Kidney (tissue), 14 donors: ENCODE results near the gene ALKAL2. TPM values are rescaled to one million over a fixed set of nuclear protein-coding genes. Genes with fewer than 3 reads are reported as not detected.

ENCODE experiments used
- DNase-seq, 5 donors: peaks; one replicate each; pipeline ENCODE4 v3.0.0-alpha.2; 2013 to 2020
- FAIRE-seq: peaks from 2 replicates; lab custom pipeline; 2012; peaks lifted over from hg19 to GRCh38; lab: Jason Lieb, UNC
- H3K27ac ChIP-seq, 2 donors: one replicate each; pipeline ENCODE4 v1.7.0; 2013; ENCODE audit warnings: low read depth in 2 of 2, low read length in 2 of 2, inconsistent platforms in 1 of 2
- H3K27me3 ChIP-seq: one replicate; pipeline ENCODE4 v1.7.1; 2013; ENCODE audit warnings: low read length, inconsistent platforms; ENCODE audit not compliant: control insufficient read depth, insufficient read depth
- H3K36me3 ChIP-seq, 3 donors: one replicate each; pipeline versions ENCODE4 v1.7.0 to v1.7.1; 2013; ENCODE audit warnings: low read length in 3 of 3, control low read depth in 1 of 3, inconsistent platforms in 1 of 3; ENCODE audit not compliant: insufficient read depth in 3 of 3, control insufficient read depth in 2 of 3
- H3K4me1 ChIP-seq, 3 donors: one replicate each; pipeline versions ENCODE4 v1.7.0 to v1.7.1; 2013; ENCODE audit warnings: low read length in 3 of 3, inconsistent platforms in 1 of 3, low read depth in 1 of 3; ENCODE audit not compliant: control insufficient read depth in 2 of 3, insufficient read depth in 2 of 3
- H3K4me3 ChIP-seq, 3 donors: one replicate each; pipeline versions ENCODE4 v1.7.0 to v1.8.1; 2013; ENCODE audit warnings: low read length in 3 of 3, control low read depth in 1 of 3, inconsistent platforms in 1 of 3
- H3K9ac ChIP-seq, 3 donors: one replicate each; pipeline versions ENCODE4 v1.7.0 to v1.7.1; 2013; ENCODE audit warnings: low read length in 3 of 3, control low read depth in 1 of 3, inconsistent platforms in 1 of 3
- H3K9me3 ChIP-seq, 3 donors: one replicate each; pipeline versions ENCODE4 v1.7.0 to v1.7.1; 2013; ENCODE audit warnings: low read length in 3 of 3, control low read depth in 1 of 3, inconsistent platforms in 1 of 3; ENCODE audit not compliant: control insufficient read depth in 2 of 3, insufficient read depth in 1 of 3
- intact Hi-C: fragments of 100-400 bp; cut with DNase I; formaldehyde crosslinking; loops from one replicate; pipeline ENCODE4 v1.11.1; 2022
- polyA plus RNA-seq: library from polyadenylated mRNA; stranded (reverse); fragments of 350-450 nt; fragmentation: Illumina TruSeq; extraction: RNeasy Lipid Tissue Mini Kit (QIAGEN cat#74804); gene quantifications from one replicate; pipeline ENCODE4 v1.2.3, GENCODE V29; 2014; ENCODE audit warnings: low read depth, low replicate concordance; ENCODE audit not compliant: insufficient read depth
- total RNA-seq: library from RNA; stranded (reverse); fragmentation: NEBNext Ultra II Directional; extraction: Animal tissue kit (Norgen Biotek cat#: 25700); gene quantifications from one replicate; pipeline ENCODE4 v1.2.1, GENCODE V29; 2021
- TF ChIP-seq, protein P1 (sequence below): IDR thresholded peaks from 3 replicates; pipeline ENCODE4 v1.5.1; 2012; ENCODE audit warnings: mild to moderate bottlenecking, moderate library complexity, borderline replicate concordance; ENCODE audit not compliant: insufficient read depth; ENCODE audit errors: extremely low read depth
- donor health status: control.
- donor health status: control.
- donor health status: control.
- donor health status: control.
- donor health status: control.
- donor health status: DM: yes; HTN: yes; CAD: no.
- donor health status: Normal renal cell carcinoma (clear cell type).

ALKAL2 gene
- total and polyA plus RNA-seq, 2 donors from 2014 or later: 8.0 to 18.2 TPM

DNA sequence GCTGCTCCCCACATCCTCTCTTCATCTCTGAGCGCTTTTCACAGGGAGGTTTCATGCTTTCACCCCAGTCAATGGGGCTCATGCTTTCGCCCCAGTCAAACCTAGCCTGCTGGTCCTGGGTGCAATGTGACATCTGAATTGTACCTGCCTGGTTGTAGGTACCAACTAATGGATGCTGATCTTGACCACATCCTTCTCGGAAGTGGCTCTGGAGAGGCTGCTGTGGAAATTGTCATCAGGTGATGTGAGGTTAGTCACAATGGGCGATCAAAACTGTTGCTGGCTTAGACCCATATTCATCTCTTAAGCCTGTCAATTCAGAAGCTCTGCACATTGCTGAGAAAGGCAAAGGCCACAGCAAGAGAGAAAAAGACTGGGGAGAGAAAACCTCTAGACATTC lies 32.7 kb upstream of the ALKAL2 start:
- no peak overlapping the region for H3K9ac ChIP-seq
- no peaks in the 10 kb centered on the region for H3K9me3 ChIP-seq
- no peak overlapping the region for H3K27ac ChIP-seq
- H3K4me3 ChIP-seq: no peak overlapping the region
- DNase-seq: no peak
- TF ChIP-seq, protein P1, sequence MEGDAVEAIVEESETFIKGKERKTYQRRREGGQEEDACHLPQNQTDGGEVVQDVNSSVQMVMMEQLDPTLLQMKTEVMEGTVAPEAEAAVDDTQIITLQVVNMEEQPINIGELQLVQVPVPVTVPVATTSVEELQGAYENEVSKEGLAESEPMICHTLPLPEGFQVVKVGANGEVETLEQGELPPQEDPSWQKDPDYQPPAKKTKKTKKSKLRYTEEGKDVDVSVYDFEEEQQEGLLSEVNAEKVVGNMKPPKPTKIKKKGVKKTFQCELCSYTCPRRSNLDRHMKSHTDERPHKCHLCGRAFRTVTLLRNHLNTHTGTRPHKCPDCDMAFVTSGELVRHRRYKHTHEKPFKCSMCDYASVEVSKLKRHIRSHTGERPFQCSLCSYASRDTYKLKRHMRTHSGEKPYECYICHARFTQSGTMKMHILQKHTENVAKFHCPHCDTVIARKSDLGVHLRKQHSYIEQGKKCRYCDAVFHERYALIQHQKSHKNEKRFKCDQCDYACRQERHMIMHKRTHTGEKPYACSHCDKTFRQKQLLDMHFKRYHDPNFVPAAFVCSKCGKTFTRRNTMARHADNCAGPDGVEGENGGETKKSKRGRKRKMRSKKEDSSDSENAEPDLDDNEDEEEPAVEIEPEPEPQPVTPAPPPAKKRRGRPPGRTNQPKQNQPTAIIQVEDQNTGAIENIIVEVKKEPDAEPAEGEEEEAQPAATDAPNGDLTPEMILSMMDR: no peak
- H3K36me3 ChIP-seq: no peaks in the 10 kb centered on the region
- H3K27me3 ChIP-seq: no peaks in the 10 kb centered on the region
- H3K4me1 ChIP-seq: no peaks in the 10 kb centered on the region
- FAIRE-seq: no peak
- intact Hi-C loops: no loop called here

DNA sequence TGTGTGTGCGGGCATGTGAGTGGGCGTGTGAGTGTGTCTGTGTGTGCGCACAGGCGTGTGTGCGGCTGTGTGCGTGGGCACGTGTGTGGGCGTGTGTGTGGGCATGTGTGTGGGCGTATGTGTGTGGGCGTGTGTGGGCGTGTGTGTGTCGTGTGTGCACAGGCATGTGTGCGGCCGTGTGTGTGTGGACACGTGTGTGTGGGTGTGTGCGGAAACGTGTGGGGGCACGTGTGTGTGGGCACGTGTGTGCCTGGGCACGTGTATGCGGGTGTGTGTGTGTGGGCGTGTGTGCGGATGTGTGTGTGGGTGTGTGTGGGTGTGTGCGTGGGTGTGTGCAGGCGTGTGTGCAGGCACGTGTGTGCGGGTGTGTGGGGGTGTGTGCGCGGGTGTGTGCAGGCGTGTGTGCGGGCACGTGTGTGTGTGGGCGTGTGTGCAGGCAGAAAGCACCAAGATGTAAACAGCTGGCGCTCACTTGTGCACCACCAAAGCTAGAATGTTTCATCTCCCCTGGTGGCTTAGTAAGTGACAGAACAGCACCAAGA lies 31.2 kb upstream of the ALKAL2 start:
- TF ChIP-seq, protein P1: no peak
- H3K9me3 ChIP-seq: no peaks in the 10 kb centered on the region
- H3K27ac ChIP-seq: no peak overlapping the region
- no peak overlapping the region for H3K9ac ChIP-seq
- H3K4me1 ChIP-seq: no peaks in the 10 kb centered on the region
- no peaks in the 10 kb centered on the region for H3K27me3 ChIP-seq
- FAIRE-seq (no peak), DNase-seq (peak in 1 of 5 donors; percentile 56)
- H3K4me3 ChIP-seq: no peak overlapping the region
- intact Hi-C loops: no loop called here
- H3K36me3 ChIP-seq: no peaks in the 10 kb centered on the region

- FAIRE-seq (no peak), DNase-seq (peak in 1 of 5 donors; percentile 53)
- TF ChIP-seq, protein P1: no peak
- no peak overlapping the region for H3K9ac ChIP-seq
- H3K4me1 ChIP-seq: no peaks in the 10 kb centered on the region
- intact Hi-C loops: no loop called here
- H3K9me3 ChIP-seq: no peaks in the 10 kb centered on the region
- no peak overlapping the region for H3K27ac ChIP-seq
- no peaks in the 10 kb centered on the region for H3K27me3 ChIP-seq
- H3K36me3 ChIP-seq: no peaks in the 10 kb centered on the region
- H3K4me3 ChIP-seq: no peak overlapping the region
These were observed 29.9 kb upstream of the ALKAL2 start for GRCh38 chr2:317501-318424.
